ENCODE data around the gene BDKRB2.

BDKRB2 gene

DNA sequence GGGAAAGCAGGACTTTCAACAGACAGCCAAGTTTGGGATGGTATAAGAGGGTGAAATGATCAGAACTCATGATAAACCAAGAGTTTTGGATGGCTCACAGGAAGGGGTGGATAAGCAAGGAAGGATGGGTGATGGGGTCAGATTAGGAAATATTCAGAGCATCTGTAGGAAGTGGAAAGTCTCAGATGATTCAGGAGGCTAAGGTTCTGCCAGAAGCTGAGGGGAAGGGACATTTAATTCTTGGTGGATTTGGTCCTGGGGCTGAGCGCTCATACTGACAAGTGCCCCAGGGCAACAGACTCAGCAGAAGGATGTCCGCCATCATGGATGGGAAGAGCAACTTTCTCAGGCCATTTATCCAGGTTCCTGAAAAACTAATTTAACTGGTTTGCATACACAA is 28.4 kb upstream of the BDKRB2 start:
- TF ChIP-seq FOXP2 (optimal IDR thresholded peaks at IDR 0.05; ENCODE audit: borderline replicate concordance, extremely low read depth, extremely low read length, insufficient read depth): no peak
- no peak for TF ChIP-seq SIN3A (IDR thresholded peaks at IDR 0.05; ENCODE audit: borderline replicate concordance, insufficient read depth, low read length)
- TF ChIP-seq POLR2AphosphoS5 (IDR thresholded peaks at IDR 0.05; ENCODE audit: low read depth, low read length): no peak
- TF ChIP-seq REST (IDR thresholded peaks at IDR 0.05; ENCODE audit: insufficient read depth in 1 of 2, low read depth in 2 of 2, low read length in 2 of 2): no peak
- no peak for TF ChIP-seq TAF1 (IDR thresholded peaks at IDR 0.05; ENCODE audit: borderline replicate concordance, insufficient read depth, low read length)

DNA sequence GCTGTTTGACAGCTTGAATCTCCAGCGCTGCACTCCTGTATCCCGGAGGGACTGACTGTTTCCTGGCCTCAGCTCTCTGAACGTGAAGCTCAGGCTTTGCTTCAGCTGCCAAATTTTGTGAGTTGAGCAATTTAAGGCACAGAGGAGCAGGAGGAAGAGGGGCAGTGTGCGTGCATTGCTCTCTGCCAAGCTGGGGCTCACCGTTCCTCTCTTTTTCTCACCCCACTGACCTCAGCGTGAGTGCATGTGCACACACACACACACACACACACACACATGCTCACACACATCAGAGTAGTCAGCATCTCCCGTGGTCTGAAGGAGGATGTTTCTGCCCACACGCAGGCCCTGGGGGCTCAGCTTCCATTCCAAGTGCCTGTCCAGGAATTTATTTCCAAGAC is 27.8 kb upstream of the BDKRB2 start:
- TF ChIP-seq SIN3A (IDR thresholded peaks at IDR 0.05; ENCODE audit: borderline replicate concordance, insufficient read depth, low read length): no peak
- TF ChIP-seq FOXP2 (optimal IDR thresholded peaks at IDR 0.05; ENCODE audit: borderline replicate concordance, extremely low read depth, extremely low read length, insufficient read depth): no peak
- no peak for TF ChIP-seq POLR2AphosphoS5 (IDR thresholded peaks at IDR 0.05; ENCODE audit: low read depth, low read length)
- TF ChIP-seq REST (IDR thresholded peaks at IDR 0.05; ENCODE audit: insufficient read depth in 1 of 2, low read depth in 2 of 2, low read length in 2 of 2): no peak
- no peak for TF ChIP-seq TAF1 (IDR thresholded peaks at IDR 0.05; ENCODE audit: borderline replicate concordance, insufficient read depth, low read length)

DNA sequence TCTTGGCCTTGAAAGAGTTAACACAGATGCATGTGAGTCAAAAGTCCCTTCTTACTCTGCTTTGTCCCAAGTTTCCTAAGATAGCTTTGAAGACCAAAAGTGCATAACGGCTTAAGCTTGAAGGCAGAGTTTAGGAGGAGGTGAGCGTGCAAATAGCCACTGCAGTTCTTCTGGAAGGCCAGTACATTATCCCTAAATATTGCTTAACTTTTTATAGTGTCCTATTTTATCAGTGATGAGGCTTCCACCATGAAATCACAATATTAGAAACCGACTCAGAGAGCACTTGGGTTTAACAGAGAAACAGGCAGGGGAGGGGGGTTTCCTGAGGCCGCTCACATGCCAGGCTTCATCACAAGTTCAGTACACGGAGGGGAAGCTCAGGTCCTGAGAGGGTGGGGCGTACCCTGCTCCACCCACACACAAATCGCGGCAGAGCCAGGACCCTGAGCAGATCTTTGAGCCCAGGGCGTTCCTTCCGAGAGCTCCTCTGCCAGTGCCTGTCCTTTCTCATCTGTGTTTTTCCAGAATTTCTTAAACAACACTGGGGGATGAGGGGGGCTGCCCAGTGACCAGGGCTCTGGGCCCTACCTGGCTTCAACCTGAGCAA is 26.8 kb upstream of the BDKRB2 start:
- no peak for TF ChIP-seq TAF1 (IDR thresholded peaks at IDR 0.05; ENCODE audit: borderline replicate concordance, insufficient read depth, low read length)
- TF ChIP-seq FOXP2 (optimal IDR thresholded peaks at IDR 0.05; ENCODE audit: borderline replicate concordance, extremely low read depth, extremely low read length, insufficient read depth): no peak
- no peak for TF ChIP-seq SIN3A (IDR thresholded peaks at IDR 0.05; ENCODE audit: borderline replicate concordance, insufficient read depth, low read length)

DNA sequence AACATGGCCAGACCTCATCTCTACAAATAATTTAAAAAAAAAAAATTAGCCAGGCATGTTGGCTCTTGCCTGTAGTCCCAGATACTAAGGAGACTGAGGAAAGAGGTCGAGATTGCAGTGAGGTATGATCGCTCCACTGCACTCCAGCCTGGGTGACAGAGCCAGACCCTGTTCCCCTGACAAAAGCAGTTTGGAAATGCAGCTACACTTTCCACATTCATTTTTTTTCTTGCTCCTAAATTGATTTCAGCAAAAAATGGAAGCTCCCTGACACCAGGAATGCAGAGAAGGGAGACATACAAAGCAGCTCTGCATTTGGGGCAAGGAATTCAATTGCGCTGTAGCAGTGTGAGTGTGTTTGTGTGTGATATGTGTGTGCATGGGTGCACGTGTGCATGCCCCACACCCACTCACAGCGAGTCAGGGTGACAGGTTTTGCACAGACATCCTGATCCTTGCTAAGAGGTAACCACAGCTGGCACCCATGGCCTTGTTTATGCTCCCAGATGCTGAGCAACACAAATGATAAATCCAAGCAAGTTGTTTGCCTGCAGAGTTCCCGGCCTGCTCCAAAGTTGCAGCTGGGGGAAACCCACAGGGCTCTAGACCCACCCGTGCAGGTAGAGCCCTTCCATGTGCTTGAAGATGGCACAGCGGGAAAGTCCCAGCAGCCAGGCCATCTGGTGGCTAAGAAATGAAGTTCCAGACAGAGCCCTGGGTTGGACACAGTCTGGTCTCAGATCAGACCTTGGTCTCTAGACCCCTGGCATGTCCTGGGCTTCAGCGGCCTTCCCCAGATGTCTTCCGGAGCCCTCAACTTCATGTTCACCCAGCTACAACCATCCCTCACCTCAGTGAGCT is 25.9 kb upstream of the BDKRB2 start:
- TF ChIP-seq FOXP2 (optimal IDR thresholded peaks at IDR 0.05; ENCODE audit: borderline replicate concordance, extremely low read depth, extremely low read length, insufficient read depth): no peak
- no peak for TF ChIP-seq SIN3A (IDR thresholded peaks at IDR 0.05; ENCODE audit: borderline replicate concordance, insufficient read depth, low read length)
- TF ChIP-seq TAF1 (IDR thresholded peaks at IDR 0.05; ENCODE audit: borderline replicate concordance, insufficient read depth, low read length): no peak
- TF ChIP-seq REST (IDR thresholded peaks at IDR 0.05; ENCODE audit: insufficient read depth in 1 of 2, low read depth in 2 of 2, low read length in 2 of 2): no peak
- no peak for TF ChIP-seq POLR2AphosphoS5 (IDR thresholded peaks at IDR 0.05; ENCODE audit: low read depth, low read length)

DNA sequence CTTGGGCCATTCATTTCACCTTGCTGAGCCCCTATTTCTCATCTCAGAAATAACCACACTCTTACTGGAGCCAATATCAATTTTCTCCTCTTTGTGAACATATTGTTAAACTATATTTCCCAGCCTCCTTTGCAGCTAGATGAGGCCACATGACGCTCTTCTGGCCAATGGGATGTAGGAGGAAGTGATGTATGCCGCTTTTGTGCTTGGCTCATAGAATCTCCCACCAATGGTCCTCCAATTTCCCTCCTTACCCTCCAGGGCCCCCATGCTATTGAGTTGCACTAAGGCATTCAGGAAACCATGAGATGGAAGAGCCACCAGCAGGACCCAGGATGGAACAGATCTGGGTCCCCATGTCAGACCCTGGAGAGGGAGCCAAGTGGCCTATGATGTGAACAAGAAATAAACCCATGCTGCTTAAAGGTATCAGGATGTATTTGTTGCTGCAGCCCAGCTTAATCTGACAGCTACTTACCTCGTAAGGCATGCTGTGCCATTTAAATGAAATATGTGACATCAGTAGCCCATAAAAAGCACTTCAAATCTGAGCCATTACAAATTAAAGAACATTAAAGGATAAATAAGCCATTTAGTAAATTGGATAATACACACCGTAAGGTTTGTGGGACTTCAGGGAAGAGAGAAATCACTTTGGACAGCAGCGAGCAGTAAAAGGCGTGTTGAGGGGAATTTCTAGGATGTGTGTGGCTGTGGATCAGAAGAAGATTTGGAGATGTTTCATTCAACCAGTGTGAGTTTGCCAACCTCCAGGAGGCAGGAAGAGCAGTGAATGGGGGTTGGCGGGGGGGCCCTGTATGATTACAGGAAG is 24.4 kb upstream of the BDKRB2 start:
- TF ChIP-seq TAF1 (IDR thresholded peaks at IDR 0.05; ENCODE audit: borderline replicate concordance, insufficient read depth, low read length): no peak

Measured in PFSK-1 (cell line).